ENCODE measurements around the gene NUP214.

DNA sequence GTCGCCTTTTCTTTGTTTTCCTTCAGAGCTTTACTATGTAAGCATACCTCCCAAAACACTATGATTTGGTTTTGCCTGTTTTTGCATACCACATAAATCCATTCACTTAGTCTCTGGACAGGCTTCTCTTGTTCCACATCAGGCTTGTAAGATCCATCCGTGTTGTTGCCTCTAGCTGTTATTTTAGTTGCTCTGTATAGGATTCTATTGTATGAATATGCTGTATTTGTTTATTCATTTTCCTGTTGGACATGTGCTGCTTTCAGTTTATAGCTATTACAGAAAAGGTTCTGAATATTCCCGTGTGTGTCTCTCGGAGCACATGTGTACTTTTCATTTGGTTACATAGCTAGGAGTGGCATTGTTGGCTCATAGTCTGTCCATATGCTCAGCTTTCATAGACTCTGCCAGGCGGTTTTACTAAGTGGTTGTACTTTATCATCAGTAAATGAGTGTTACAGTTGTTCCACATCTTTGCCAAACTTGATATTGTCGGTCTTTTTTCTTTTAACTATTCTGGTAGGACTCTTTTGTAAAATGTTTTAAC lies 41.8 kb downstream of the NUP214 start:
- TF ChIP-seq, protein P1, sequence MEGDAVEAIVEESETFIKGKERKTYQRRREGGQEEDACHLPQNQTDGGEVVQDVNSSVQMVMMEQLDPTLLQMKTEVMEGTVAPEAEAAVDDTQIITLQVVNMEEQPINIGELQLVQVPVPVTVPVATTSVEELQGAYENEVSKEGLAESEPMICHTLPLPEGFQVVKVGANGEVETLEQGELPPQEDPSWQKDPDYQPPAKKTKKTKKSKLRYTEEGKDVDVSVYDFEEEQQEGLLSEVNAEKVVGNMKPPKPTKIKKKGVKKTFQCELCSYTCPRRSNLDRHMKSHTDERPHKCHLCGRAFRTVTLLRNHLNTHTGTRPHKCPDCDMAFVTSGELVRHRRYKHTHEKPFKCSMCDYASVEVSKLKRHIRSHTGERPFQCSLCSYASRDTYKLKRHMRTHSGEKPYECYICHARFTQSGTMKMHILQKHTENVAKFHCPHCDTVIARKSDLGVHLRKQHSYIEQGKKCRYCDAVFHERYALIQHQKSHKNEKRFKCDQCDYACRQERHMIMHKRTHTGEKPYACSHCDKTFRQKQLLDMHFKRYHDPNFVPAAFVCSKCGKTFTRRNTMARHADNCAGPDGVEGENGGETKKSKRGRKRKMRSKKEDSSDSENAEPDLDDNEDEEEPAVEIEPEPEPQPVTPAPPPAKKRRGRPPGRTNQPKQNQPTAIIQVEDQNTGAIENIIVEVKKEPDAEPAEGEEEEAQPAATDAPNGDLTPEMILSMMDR (IDR thresholded peaks at IDR 0.05), result no peak
- no peak for TF ChIP-seq POLR2A (IDR thresholded peaks at IDR 0.05)

Measured in gastroesophageal sphincter (tissue), 3 donors.